Kidney glomerular epithelial cell (primary cell): ENCODE measurements around the gene AGPAT1.
"Not testable (repeated sequence)": the region's sequence is repeated elsewhere in the genome, so short reads cannot be mapped to it uniquely, and the experiment has no call there.

ENCODE experiments used
- DNase-seq: peaks from one replicate; lab custom pipeline; 2025; lab: John Stamatoyannopoulos, UW

AGPAT1 gene, protein sequence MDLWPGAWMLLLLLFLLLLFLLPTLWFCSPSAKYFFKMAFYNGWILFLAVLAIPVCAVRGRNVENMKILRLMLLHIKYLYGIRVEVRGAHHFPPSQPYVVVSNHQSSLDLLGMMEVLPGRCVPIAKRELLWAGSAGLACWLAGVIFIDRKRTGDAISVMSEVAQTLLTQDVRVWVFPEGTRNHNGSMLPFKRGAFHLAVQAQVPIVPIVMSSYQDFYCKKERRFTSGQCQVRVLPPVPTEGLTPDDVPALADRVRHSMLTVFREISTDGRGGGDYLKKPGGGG

DNA sequence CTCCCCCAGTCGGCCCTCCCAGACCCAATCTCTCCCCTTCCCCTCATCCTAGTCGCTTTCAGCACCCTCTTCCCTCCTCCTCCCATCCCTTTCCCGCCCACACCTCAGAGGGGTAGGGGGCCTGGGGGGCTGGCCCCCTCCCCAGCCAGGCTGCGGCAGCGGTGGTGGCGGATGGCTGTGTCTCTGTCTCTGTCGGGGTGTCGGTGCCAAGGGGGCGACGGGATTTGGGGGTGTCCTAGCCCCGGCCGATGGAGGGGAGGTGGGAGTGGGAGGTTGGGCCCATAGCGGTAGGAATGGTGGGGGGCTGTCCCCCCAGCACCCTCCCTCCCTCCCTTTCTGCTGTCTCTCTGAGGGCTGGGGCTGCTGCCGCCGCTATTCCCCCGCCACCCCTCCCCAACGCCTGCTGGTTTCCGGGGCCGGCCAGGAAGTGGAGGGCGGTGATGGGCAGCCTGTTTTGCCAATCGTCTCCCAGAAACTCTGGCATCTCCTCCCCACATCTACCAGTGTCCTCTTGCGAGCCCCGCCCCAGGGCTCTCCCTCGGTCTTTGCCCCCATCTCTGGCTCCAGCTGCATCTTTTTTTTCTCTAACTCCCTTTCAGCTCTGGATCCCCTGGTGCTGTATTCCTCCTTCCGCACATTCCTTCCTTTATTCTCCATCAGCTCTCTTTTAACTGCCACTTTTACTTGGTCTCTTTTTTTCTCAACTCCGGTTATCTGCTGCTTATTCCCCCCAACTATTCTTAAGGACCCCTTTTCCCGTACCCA lies at the start of gene AGPAT1:
TSS of gene AGPAT1 (minus strand) at position 374 of the 765 bp plus-strand sequence. CDS start 4,588 bp downstream, outside the sequence.
- DNase-seq, result peak; percentile 95

DNA sequence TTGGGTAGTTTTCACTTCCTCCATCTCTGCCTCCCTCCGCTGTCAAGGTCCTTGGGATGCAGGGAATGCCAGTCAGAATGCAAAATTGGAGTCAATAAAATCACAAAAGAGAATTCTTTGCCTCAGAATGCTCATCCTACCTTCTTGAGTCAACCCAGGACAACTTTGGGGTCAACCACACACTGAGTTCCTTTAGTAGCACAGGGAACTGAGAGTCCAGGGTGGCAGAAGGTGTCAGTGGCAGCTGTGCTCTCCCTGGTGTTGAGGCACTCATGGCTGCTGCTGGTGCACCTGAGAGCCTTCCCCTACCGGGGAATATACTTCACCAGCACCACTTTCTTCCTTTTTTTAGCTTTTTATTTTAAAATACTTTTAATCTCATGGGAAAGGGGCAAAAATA lies 48.8 kb upstream of the AGPAT1 start:
- no peak for DNase-seq

DNA sequence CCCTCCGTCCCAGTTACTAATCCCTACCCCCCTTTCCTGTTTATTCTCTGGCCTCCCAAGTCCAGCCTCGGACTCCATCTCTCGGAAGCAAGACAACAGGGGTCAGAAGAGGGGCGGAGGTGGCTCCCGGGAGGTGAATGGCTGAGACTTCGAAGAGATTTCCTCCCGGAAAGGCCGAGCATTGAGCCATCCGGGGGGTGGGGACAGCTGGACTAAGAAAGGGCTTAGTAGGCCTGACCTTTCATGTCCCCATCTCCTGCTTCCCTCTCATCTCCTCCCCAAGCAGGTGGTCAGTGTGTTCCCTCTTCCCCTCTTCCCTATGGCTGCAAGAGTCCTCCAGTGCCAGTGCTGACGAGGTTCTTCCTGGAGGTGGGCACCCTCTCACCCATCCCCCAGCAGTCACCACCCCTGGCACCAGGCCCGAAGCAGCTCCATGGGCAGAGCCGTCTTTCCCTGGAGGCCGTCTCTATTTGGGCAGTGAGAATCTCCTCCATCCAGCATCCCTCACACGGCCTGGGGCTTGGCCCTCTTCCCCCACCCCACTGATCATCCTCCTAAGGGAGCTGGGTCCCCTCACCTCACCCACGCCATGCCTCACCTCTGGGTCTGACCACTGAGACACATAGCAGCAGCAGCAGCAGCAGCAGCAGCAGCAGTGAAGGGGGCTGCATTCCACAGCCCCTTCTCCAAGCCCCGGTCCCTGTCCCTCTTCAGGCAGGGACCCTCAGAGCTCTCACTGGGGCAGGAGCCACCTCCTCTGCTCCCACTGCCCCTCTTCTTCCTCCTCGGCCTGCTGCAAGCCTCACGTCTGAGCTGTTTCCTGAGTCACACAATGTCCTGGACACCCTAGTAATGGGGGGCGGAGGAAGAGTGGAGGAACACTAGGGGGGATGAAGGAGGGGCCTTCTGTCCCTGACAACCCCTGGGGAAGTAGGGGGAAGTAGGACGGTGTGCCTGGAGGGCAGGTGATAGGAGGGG lies 47.7 kb upstream of the AGPAT1 start, which contains the start of gene NOTCH4:
TSS of gene NOTCH4 (minus strand) at position 810 of the 978 bp plus-strand sequence. CDS start at position 671, 139 bp downstream.
- DNase-seq, result no peak

DNA sequence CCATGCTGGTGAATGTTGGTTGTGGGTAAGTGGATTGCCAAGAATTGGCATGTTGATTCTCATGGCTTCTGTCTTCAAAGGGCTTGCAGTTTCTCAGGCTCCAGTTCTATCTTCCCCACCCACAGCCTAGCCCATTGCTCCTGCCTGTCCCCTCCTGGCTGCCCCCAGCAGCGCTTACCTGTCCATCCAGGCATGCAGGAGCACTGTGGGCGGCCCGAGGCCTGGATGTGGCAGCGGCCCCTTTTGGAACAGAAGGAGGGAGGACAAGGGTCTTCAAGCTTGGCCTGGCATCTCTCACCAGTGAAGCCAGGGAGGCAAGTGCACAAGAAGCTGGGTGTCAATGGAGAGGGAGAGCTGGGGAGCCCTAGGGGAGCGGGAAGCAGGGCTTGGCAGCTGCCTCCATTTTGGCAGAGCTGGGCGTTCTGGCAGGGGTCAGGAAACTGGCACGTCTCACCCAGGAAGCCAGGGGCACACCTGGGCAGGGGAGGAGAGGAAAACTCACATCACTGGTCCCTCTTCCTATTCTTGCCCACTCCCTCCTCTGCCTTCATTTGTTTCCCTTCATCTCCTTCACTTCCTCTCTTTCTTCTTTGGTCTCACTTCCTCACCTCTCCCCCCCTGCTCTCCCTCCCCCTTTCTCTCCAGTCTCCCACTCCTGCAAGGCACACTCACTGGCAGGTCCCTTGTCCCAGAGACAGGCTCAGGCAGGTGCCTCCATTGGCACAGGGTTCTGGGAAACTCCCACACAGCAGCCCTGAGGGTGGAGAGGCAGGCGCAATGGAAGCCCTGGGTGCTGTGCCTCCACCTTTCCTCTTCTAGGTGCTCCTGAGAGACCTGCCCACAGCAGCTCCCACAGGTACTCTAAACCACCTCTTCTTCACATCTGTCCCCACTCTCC lies 46.7 kb upstream of the AGPAT1 start:
- DNase-seq, result no peak

DNA sequence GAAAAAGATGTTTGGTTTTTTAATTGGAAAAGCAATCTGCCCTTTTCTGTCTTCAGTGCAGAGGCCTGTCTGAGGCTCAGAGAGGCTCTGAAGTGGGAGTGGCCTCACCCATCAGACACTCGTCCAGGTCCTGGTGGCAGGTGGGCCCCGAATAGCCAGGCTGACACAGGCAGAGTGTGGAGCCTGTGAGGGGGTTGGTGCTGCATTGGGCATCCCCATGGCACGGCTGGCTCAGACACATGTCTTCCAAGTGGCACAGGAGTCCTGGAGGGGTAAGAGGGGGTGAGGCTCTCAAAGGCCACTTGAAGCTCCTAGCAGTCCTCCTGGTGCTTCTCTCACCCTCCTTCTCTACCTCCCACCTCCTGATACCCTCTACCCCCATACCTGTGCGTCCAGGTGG lies 44.1 kb upstream of the AGPAT1 start:
- no peak for DNase-seq

DNA sequence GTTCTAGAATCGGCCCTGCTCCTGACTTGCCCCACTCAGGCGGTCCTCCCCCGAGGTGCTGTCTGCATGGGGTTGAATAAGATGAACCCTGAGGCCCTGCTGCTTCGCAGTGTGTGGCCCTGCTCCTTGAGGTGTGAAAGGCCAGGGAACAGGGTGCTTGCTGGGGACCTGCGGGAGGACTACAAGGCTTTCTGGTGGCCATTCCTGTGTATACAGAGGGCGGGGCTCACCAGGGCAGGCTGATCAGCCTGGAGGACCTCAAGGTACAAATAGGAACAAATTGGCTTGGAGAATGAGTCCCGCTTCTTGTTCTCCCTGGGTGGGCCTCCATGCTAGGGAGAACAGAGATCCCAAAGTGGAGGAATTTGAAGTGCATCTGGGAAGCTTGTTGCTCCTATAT lies 42.3 kb upstream of the AGPAT1 start:
- DNase-seq, result no peak

DNA sequence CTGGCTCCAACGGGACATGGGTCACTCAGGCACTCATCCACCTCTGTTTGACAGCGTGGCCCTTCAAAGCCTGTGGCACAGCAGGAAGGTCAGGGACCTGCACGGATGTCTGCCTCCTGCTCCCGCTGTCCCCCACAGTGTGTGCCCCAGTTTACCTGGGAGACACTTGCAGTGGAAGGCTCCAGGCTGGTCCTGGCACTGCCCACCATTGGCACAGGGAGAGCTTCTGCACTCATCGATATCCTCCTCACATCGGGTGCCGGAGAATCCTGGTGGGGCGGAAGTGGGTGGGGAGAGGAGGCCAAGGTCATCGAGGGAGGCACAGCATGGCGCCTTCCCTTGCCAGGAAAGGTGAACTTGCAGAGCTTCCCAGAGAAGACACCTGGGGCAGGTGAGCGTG lies 41.1 kb upstream of the AGPAT1 start:
- no peak for DNase-seq

DNA sequence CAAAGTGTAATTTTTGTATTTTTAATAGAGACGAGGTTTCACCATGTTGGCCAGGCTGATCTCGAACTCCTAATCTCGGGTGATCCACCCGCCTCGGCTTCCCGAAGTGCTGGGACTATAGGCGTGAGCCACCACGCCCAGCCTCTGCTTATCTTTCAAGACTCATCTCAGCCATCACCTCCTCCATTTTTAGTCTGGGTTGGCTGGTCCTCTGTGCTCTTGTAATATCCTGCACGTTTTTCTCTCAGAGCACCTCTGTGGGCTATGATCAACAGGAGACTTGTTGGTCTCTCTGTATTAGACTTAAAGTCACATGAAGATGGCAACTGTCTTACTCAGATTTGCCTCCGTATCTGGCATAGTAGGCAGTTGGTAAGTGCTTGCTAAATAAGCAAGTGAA lies 40.4 kb upstream of the AGPAT1 start:
- DNase-seq, result no peak

DNA sequence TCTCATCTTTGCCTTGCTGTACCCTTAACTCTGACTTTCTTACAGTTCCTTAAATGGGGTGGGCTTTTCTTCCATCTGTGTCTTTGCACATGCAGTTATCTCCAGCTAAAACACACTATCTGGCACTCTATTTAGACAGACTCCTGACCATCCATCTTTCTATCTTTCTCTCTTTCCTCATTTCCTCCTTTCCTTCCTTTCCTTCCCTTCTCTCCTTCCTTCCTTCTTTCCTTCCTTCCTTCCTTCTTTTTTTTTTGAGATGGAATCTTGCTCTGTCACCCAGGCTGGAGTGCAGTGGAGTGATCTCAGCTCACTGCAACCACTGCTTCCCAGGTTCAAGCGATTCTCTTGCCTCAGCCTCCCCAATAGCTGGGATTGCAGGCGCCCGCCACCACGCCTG lies 39.7 kb upstream of the AGPAT1 start:
- DNase-seq, result no peak

DNA sequence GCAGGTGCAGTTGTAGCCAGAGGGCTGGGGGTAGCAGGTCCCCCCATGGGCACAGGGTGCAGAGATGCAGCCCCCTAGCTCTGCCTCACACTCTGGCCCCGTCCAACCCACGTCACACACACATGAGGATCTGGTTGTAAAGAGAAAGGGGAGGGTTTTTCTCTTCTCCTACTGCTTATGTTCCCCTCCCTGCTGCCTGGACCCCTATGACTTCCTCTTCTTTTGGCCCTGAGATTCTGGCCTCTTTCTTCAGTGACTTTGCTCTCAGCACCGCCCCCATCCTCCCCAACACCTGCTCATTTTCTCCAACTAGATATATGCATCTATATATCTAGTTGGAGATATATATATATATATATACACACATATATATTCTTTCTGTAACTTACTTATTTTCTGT lies 38.2 kb upstream of the AGPAT1 start:
- DNase-seq, result no peak

DNA sequence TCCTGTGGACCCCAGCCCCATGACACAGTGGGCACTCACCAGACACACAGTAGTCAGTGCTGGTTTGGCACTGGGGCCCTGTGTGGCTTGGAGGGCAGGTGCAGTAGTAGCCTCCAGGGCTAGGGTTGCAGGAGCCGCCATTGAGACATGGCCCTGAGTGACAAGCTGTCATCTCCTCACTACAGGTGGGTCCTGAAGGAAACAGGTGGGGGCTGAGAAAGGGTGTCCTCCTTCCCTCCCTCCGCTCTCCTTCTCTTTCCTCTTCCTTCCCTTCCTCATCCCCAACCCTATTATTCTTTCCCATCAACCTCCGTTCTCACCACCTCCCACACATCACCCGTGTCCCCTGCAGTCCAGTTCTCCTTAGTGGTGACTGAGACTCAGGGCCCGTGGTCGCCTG lies 37.8 kb upstream of the AGPAT1 start:
- no peak for DNase-seq

DNA sequence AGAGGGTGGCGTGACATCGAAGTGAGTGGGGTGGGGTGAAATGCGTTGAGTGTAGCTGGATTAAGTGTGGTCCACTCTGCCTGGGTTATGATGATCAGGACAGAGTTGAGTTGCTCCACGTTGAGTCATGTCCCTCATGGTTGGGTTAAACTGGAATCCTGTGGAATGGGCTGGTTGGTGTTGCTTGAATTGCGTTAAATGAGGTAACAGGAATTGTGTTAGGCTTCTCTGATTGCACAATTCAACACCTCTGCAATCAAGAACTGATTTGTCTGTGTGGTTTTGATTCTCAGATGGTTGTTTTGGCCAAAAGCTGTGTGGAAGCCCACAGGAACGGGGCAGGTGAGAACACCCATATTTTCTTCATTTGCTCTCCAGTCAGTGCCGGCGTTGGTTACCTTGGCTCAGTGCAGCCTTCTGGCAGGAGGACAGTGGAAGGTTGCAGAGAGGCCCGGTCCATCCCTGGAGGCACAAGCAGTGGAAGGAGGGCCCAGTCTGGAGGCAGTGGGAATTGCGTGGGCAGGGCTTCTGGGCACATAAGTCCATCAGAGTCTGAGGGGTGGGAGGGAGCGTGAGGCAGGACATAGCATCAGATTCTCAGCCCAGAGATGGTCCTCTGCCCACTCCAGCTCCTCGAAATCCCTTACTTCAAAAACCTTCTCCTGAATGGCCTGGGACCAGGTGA lies 36.3 kb upstream of the AGPAT1 start:
- DNase-seq, result no peak

DNA sequence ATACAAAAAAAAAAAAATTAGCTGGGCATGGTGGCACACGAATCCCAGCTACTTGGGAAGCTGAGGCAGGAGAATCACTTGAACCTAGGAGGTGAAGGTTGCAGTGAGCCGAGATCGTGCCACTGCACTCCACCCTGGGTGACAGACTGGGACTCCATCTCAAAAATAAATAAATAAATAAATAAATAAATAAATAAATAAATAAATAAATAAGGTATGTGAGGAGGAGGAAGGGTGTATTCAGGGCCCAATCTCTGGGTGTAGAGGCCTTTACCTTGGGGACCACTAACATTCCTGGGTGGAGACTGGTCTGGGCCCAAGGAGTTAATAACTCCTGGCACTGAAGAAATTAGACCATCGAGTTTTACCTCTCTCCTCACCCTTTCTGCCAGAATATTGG lies 35.5 kb upstream of the AGPAT1 start:
- DNase-seq, result not testable (repeated sequence)

DNA sequence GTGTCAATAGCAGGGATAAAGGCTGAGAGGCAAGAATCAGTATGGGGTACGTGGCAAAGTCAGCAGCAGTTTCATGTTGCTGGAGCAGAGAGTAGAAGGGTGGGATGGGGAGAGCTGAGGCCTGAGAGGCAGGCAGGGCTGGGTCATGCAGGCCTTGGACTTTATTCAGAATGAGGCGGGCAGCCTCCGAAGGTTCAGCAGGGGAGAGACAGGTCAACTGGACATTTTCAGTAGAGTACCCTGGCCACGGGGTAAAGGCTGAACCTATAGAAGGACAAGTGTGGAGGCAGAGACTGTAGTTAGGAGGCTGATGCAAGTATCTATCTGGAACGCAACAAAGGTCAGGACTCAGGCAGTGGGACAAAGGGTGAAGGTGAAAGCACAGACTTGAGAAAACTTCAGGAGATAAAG lies 34.3 kb upstream of the AGPAT1 start:
- no peak for DNase-seq

DNA sequence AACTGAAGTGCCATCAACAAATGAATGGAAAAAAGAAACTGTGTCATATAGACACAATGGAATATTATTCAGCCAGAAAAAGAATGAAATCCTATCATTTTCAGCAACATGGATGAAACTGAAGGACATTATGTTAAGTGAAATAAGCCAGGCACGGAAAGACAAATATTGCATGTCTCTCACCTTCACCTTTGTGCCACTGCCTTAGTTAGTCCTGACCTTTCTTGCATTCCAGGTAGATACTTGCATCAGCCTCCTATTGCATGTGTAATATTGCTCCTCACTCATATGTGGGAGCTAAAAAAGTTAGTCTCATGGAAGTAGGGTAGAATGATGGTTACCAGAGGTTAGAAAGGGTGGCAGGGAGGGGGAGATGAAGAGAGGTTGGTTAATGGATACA lies 33.1 kb upstream of the AGPAT1 start:
- DNase-seq, result no peak

DNA sequence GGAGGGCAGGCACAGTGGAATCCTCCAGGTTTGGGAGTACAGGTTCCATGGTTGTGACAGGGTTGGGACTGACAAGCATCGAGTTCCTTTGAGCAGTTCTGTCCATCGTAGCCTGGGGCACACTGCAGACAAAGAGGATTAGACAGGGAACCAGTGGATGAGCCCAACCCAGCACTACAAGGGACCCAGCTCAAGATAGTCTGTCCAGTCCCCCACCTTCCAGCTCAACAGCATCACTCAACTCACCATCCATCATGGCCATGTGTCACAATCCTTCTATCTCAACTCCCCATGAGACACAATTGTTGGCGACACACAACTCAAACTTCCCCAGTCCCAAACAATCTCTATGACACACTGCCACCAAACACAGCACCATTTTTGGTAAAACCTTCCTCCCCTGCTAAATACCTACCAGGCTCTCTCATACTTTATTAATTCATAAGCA lies 28.4 kb upstream of the AGPAT1 start:
- no peak for DNase-seq

DNA sequence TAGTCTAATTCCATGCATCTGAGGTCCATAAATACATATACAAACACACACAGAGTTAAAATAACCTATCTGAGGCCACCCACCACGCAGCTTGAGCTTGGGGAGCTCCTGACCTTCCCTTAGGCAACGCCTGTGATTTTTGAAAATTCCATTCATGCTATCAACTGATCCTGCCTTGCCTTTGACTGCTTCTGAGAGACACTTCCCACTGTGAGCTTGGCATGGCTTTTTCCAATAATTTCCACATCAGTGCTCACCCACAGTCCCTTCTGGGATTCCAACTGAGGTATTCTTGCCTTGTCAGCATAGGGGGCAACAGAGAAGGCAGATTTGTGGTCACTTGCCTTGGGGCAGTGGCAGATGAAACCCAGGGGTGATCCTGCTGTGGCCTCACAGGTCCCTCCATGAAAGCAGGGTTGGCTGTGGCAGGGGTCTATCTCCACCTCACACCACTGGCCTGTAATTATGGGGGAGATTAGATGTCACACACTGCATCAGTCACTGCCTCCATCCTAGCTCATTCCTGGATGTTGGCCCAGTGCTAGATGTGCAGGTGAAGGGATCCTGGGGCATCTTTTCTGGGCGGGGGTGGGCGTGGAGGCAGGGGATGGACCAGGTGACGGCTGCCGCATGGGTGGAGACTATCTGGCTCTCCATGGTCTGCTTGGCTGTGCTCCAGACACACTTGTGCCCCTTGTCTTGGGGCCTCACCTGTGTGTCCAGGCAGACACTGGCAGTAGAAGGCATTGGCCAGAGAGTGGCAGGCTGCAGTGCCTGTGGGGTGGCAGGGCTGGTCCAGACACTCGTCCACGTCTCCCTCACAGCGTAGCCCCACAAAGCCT lies 27.8 kb upstream of the AGPAT1 start:
- no peak for DNase-seq

DNA sequence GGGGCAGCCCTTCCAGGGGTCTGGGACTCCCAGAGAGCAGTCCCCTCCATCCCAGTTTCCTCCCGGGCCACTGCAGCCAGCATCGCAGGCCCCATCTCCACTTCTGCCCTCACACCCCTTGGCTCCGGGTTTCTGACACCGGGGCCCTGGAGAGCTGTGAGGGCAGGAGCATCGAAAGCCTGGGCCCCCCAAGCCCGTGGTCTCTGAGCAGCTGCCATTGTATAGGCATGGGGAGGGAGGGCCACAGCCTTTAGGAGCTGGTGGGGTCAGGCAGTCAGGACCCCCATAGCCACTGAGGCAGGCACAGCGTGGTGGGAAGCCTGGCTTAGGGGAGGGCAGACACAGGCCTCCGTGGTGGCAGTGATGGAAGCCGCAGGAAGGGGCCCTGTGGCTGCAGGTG lies 26.3 kb upstream of the AGPAT1 start:
- DNase-seq, result no peak

DNA sequence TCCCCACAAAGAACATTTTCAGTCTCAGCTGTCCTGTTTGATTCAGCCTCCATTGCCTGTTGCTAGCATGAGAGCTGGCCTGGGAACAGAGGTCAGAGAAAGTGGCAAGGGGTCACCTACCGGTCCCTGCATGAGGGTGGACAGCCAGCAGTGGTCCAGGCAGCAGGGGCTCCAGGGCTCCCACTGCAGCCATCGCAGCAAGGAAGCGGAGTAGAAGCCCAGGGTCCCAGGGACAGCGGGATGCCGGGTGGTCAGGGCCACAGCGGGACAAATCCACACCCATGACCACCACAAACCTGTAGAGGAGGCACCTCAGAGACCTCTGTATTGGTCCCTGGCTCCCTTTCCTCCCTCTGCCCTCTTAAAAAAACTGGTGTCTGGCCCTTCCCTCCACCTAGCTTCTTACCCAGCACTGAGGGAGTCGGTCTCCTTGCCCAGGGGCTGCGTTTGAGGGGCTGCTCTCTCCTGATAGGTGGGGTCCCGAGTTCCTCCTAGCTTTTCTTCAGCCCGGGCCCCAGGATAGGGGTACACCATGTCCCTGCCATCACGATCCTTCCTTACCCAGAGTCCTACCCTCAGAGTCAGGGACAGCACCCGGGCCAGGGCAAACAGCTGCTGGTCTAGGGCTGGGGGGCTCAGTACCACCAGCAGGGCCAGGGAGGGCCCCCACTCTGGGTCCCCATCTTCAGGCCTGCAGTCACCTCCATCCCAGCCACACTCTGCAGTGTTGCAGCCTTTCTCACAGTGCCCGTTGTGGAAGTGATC lies 25.0 kb upstream of the AGPAT1 start:
- no peak for DNase-seq
